Measurements from ENCODE around the gene LPCAT1. TPM values are rescaled to one million over a fixed set of nuclear protein-coding genes. Genes with fewer than 3 reads are reported as not detected.
"Not testable (repeated sequence)": the region's sequence is repeated elsewhere in the genome, so short reads cannot be mapped to it uniquely, and the experiment has no call there.

The LPCAT1 gene
- total RNA-seq, 1 donor from 2014 or later, result 13.4 TPM

DNA sequence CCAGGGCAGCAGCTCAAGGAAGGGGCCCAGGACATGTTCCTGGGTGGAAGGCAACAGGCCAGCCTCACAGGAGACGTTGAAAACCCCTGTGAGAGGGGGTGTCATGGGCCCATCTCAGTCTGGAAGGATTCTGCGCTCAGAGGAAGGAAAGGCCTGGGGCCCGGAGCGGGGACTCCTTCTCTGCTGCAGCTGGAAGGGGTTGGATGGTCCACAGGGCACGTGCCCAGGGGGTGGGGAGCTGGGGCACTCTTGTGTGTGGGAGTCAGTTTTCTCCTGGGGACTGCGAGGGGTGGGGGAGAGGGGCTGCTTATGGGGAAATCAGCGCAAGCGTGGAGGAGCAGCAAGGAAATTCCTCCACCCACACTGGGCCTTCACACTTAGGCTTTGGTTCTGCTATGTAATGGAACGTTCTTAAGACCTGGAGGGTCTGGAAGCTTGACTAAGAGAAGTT, 2.9 kb upstream of the LPCAT1 start:
- intact Hi-C loops (cut with micrococcal nuclease), result no loop called here
- DNase-seq, result peak; percentile 8
- ATAC-seq, result no peak

DNA sequence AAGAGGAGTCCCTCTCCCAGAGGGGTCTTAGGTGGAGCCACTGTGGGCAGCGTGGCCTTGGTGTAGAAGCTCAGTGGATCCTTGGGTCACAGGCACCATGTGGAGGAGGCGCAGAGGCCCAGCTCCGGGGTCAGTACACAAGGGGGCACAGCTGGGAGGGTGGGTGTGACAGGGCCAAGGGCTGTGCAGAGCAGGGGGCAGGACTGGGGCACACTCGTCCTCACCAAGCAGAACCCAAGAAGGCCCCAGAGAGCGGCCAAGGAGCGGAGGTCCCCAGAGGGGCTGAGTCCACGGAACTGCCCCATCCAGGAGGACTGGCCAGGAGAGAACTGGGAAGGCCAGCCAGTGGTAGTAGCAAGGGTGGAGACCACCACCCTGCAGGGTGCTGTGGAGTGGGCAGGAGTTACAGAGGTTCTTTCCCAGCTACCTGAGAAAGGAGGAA, 2.5 kb upstream of the LPCAT1 start:
- ATAC-seq, result no peak
- intact Hi-C loops (cut with micrococcal nuclease), result no loop called here
- peak; percentile 18 for DNase-seq

DNA sequence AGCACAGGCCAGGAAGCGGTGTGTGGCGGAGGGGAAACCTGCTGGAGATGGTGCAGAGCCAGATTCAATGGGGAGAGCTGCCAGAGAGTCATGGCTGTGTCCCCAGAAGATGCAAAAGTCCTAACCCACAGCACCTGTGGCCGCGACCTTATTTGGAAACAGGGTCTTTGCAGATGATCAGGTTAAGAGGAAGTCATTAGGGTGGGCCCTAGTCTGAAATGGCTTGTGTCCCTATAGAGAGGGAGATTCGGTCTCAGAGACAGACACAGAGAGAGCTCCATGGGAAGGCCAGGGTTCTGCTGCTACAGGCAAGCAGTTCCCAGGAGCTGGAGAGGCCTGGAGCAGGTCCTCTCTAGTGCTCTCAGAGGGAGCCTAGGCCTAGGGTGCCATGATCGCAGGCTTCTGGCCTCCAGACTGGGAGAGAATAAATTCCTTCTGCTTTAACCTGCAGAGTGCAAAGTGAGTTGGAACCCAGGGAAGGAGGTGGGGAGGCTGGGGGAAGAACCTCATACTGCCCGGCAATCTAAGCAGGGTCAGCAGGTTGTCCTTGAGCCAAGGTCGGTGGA, 1.9 kb upstream of the LPCAT1 start:
- no peak for DNase-seq
- no peak for ATAC-seq
- intact Hi-C loops (cut with micrococcal nuclease), result no loop called here

DNA sequence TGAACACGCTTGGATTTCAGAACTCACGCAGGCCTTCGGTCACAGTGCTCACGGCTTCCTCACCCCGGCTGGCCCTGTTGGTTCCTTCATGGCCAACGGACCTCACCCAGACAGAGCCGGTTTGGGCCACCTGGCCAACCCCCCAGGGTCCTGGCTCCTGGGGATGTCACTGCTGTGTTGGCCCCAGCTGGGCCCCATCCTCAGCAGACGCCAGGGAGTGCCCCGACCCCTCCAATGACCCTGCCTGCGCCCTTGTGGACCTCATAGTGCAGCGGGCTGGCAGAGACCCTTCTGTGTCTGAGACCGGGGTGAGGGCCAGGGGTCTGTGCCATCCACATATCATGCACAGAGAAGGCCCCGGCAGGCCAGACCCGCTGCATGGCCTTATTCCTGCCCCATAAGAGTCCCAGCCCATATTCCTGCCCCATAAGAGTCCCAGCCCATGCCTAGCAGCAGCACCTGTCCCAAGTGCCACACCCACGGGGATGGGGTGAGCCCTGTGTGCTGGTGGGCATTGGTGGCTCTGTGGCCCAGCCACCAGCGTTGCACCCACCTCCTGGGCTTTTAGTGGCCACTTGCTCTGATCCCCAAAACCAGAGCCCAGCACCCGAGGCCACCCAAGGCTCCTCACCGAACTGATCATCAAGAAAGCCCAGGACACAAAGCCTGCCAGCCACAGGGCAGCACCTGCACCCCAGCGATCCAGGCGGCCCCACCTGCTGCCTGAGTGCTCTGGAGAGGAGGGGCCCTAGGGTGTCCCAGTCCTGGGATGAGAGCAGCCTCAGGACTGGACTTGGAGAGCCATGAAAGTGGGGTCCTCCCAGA, 1.3 kb upstream of the LPCAT1 start:
- peak; percentile 25 for DNase-seq
- no peak for ATAC-seq
- intact Hi-C loops (cut with micrococcal nuclease), result no loop called here

DNA sequence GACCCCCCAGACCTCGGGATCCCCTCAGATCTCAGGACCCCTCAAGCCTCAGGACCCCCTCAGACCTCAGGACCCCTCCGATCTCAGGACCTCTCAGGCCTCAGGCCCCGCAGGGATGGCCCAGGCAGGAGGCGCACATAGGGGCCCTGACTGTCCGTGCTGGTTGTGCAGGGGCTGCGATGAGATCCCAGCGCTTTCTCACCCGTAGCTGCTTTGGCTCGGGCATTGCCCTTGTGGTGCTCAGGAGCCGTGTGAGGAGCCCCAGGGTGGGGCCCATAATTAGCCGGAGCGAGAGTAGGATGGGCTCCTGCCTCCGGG, 680 bp upstream of the LPCAT1 start:
- intact Hi-C loops (cut with micrococcal nuclease), result no loop called here
- DNase-seq, result no peak
- peak; percentile 19 for ATAC-seq

DNA sequence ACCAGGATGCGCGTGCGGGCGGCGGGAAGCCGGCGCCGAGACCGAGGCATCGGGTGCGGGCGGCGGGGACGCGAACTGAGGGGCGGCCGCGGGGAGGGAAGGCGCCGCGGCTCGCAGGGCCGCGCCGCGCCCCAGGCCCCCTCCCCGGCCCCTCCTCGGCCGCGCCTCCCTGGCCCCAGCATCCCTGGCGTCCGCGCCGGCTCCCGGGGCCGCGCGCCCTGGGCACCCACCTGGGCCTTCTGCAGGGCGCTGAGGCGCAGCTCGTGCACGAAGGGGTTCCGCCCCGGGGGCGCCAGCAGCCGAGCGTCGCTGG, 324 bp downstream of the LPCAT1 start:
- ATAC-seq, result peak; percentile 3
- intact Hi-C loops (cut with micrococcal nuclease), result no loop called here
- DNase-seq, result no peak

DNA sequence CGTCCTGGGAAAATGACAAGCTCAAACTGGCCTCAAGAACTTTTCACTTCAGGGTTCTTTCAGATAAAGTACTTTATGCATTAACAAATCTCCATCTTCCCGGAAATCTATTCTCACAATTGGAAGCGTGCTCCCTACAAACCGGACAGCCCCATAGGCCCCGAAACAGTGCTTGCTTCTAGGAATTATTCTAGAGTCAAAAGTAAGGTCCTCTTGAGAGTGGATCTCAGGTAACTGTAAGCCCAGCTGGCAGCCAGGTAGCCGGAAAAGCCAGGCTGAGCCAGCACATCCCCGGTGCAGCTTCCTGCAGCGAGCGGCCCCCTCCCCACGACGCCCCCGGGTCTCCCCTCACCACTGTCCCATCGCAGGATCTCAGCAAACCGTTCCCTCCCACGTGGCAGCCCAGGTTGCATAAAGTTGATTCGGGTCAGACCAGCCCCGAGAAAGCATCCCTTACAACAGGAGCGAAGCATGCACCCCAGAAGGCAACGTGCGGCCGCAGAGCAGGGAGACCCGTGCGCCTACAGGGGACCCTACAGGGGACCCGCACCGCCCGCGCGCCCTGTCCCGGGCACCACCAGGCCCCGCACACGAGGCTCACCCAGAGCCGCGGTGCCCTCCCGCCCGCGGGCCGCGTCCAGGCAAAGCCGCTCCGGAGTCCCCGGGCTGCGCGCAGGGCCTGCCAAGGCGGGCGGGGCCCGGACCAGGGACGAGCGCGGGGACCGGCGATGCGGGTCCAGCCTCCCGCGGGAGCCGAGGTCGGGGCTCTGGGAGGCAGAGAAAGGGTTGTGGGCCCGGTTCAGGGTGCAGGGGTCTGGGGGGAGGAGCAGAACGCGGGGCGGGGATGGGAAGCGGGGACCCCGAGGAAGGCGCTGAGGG, 920 bp downstream of the LPCAT1 start:
- ATAC-seq (peak; percentile 18), DNase-seq (peak; percentile 60)
- intact Hi-C loops (cut with micrococcal nuclease), result no loop called here

DNA sequence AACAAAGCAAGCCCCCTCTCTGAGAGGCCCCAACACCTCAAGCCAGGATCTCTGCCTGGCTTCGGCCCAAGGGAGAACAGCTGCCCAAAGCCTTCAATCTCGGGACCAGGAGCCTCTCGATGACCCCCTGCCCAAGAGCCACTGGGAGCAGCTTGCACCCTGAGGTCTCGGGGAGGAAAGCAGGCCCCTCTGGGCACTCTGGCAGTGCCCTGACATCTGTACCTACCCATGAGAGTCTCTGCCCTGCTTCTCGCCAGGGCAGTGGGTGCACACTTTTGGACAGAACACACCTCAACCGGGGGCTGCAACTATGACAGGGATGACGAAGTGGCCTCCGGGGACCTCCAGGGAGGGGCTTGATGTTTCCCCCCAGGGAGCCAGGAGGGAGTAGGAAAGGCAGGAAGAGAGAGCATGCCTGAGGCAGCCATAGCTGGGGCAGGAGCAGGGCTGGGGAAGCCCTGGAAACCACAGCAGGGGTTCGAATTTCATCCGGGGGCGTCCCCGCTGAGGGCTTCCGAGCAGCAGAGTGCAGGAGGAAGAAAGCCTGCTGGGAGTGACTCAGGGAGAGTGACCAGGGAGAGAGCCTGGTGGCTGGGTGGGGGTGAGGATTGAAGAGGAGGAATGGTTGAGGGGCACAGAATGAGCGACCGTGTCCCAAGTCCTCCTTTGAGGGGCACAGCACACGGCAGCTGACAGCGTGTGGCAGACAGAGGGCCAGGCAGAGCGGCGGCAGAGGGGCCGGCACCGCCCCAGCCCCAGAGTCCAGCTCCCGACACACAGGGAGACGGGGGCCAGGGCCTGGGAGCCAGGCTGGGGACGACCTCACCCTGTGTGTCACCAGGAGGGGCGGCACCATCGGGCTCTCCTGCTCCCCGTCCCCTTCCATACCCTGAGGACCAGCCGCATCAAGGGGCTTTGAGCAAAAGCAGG, 1.8 kb downstream of the LPCAT1 start:
- intact Hi-C loops (cut with micrococcal nuclease), result no loop called here
- ATAC-seq (no peak), DNase-seq (peak; percentile 32)

DNA sequence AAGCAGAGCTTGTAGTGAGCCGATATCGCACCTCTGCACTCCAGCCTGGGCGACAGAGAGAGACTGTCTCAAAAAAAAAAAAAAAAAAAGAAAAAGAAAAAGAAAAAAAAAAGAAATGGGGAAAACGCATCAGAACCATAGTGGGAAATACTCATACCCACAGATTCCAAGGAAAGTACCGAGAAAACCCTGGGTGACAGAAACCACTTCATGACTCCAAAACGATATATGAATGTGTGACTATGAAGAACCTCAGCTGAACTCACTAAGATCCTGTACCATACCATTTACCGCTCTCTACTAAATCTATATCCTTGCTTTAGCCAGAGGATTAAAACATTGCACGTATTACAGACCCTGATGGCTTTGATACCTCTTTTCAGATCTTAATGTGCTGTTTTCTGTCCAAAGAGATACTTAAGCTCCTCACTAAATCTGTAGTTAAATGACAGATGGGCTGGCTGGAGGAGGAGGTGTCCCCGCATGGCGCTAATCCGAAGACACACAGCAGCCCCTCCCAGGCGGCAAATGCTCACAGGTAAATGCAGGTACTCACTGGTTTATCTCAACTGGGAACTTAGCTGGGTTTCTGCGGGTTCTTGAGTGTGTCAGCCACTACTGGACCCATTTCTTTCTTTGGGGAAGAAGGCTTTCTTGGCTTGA, 2.8 kb downstream of the LPCAT1 start:
- intact Hi-C loops (cut with micrococcal nuclease), result no loop called here
- ATAC-seq (no peak), DNase-seq (no peak)

DNA sequence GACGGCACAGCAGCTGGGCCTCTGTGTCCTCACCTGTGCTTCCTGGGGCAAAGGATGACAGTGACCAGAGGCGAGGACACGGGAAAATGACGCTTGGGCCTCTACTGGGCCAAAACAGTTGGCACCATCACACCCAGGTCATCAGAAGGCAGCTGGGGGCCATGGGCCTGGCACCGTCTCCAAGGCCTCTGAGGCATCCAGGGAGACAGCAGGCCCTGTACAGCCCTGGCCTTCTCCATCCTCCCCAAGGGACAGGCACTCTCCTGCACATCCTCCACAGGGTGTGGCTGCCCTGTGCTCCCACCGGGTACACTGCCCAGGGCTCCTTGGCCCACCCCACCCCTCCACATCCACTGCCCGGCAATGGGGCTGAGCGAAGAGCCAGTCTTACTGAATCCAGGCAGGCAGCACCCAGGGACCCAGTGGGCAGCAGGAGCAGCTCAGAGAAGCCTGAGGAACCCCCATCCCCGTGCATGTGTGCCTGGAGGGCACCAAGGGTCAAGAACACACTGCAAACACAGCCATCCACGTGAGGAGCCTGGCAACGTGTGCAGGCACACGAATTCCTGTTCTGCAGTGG, 4.0 kb downstream of the LPCAT1 start:
- peak; percentile 9 for DNase-seq
- intact Hi-C loops (cut with micrococcal nuclease), result no loop called here

DNA sequence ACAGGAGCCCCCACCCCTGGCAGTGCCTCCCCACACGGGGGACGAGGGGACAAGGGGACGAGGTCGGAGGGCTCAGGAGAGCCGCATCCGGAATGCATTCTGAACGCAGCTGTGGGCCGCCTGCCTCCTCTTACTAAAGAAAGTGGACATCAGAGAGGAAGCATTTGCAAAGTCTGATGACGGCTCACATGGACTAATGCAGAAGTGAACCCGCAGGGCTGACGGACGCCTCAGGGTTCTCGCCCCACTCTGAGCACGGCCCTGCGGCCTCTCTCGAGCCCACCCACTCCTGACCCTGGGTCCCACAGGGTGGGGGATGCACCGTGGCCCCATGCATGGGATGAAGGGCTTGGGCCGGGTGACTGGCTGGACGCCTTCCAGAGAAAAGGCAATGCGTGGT, 5.9 kb downstream of the LPCAT1 start:
- intact Hi-C loops (cut with micrococcal nuclease), result no loop called here
- no peak for ATAC-seq
- DNase-seq, result peak; percentile 18

More for the DNA sequence above, 4.0 kb downstream of the LPCAT1 start:
- no peak for ATAC-seq

DNA sequence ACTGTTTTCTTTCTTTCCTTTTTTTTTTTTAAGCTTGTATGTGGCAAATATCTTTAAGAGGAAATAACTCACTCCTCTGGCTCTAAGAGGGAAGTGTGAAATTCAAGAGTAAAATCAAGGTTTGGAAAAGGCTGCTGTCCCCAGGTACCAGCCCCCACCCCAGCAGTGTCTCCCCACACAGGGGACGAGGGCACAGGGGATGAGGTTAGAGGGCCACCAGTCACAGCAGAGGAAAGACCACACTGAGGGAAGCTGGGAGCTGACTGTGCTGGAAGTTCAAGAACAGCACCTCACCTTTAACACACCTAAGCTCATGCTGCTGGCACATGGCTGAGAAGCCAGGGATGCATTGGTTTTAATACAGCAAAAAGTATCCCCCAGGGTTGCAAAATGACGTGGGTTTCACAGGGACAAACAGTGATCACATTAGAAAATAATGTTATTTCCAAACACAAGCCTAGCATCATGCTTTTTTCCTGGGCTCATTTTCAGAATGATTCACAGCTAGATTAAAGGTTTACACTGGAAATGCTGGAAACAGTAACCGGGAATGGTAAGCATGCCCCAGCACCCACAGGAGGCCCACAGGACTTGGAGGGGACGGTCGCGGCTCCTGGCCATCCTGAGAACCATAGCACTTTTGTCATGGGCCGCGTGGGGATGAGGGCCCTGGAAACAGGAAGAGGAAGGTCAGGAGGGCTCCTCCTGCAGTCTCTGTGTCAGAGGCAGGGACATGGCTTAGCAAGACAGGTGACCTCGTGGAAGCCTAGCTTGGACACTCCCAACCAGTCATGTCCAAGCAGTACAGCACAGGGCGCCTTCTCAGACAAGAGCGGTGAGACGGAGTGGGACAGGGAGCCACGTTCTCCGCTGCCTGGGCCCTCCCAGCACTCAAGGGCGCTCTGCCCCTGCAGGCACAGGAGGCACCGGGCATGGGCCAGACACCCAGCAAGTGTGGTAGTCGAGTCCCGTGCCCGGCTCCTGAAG, 6.9 kb downstream of the LPCAT1 start:
- intact Hi-C loops (cut with micrococcal nuclease), result no loop called here
- ATAC-seq (no peak), DNase-seq (peak; percentile 20)

DNA sequence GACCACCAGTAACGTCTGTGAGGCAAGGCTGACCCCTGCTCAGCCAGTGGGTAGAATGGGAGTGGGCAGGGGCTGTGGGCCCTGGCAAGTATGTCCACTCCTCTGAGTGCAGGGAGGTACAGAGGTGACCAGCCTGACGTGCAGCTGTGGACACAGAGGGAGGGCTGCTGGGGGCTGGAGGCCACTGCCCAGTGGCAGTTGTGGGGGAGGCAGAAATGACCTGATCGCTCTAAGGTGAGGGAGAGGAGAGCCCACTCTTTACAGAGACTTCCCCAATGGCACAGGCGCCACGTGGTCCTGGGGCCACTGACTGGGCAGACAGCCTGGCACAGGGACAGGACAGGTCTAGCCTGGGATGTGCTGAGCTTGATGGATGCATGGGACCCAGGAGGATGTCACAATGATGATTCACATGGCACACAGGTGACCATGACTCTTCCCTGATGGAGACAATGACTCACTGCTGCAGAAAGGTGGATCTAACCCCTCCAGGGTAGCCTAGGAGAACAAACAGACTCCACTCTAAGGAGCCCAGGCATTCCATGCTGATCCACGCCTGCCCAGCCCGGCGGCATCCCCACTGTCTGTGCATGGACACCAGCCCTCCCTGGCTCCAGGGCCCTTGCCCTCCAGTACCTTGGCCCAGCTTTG, 7.7 kb downstream of the LPCAT1 start:
- intact Hi-C loops (cut with micrococcal nuclease), result no loop called here
- peak; percentile 19 for DNase-seq
- ATAC-seq, result no peak

DNA sequence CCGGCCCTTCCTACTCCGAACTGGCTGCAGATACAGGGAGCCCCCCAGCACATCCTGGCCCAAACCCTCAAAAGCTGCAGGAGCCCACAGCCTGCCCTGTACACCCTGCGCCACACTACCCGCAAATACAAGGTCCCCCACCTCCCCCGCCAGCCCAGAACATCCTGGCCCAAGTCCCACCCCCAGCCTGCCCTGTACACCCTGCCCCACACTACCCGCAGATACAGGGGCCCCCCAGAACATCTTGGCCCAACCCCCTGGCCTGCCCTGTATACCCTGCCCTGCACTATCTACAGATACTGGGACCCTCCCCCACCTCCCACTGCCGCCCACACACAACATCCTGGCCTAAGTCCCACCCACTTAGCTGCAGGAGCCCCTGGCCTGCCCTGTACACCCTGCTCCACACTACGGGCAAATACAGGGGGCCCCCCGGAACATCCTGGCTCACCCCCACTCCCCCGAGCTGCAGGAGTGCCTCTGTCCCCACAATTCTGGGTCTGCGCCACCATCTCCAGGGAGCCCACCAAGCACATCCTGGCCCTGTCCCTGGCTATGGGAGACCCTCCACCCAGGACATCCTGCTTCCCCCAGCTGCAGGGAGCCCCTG, 8.3 kb downstream of the LPCAT1 start:
- no peak for ATAC-seq
- intact Hi-C loops (cut with micrococcal nuclease), result no loop called here
- peak; percentile 19 for DNase-seq

DNA sequence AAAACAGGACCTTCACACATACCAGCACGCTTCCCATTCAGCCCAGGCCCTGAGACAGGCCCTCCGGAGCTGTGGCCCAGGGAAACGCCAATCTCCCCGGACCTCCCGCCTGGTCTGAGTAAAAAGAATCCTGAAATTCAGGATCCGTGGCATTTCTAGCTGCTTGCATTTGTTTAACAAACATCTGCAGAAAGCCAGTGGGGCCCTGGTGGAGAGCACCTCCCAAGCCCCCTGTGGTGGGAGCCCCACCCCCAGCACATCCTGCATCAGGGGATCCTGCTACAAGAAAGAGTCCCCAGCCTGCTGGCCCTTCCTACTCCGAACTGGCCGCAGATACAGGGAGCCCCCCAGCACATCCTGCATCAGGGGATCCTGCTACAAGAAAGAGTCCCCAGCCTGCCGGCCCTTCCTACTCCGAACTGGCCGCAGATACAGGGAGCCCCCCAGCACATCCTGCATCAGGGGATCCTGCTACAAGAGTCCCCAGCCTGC, 8.9 kb downstream of the LPCAT1 start:
- ATAC-seq; intact Hi-C loops (cut with micrococcal nuclease); DNase-seq: not testable (repeated sequence)

All from left ventricle myocardium superior (tissue), 1 donor.